Progenitor cell of endocrine pancreas (in vitro differentiated cells): ENCODE results near the gene ANHX. TPM values are rescaled to one million over a fixed set of nuclear protein-coding genes. Genes with fewer than 3 reads are reported as not detected.

Source experiments
- DNase-seq: peaks from one replicate; pipeline ENCODE4 v3.0.0; 2021; ENCODE audit warnings: low spot score; ENCODE audit not compliant: unreplicated experiment
- H3K27ac Mint-ChIP-seq: 2 replicates; pipeline ENCODE4 v1.8.0; 2021; ENCODE audit warnings: mild to moderate bottlenecking, moderate library complexity, mixed read lengths
- H3K27me3 Mint-ChIP-seq: 2 replicates; pipeline ENCODE4 v1.8.0; 2021; ENCODE audit warnings: mixed read lengths
- H3K36me3 Mint-ChIP-seq: 2 replicates; pipeline ENCODE4 v1.8.0; 2022; ENCODE audit warnings: mixed read lengths; ENCODE audit not compliant: insufficient read depth
- H3K4me1 Mint-ChIP-seq: 2 replicates; pipeline ENCODE4 v1.8.0; 2021; ENCODE audit warnings: low read depth, mixed read lengths
- H3K4me3 Mint-ChIP-seq: 2 replicates; pipeline ENCODE4 v1.8.0; 2021; ENCODE audit warnings: low read depth, mild to moderate bottlenecking, moderate library complexity, mixed read lengths
- H3K9me3 Mint-ChIP-seq: 2 replicates; pipeline ENCODE4 v1.8.0; 2021; ENCODE audit warnings: low read depth, mixed read lengths
- total RNA-seq: library from RNA; stranded (reverse); gene quantifications from 2 replicates; pipeline ENCODE4 v1.2.1, GENCODE V29; 2021
- TF ChIP-seq, protein P1 (sequence below): fragments of 200-600 bp; sonication (generic); IDR thresholded peaks from one replicate; pipeline ENCODE4 v1.5.0; 2021; ENCODE audit warnings: antibody characterized with exemption, mild to moderate bottlenecking; ENCODE audit not compliant: unreplicated experiment

The ANHX gene
- total RNA-seq, 1 donor from 2014 or later = not detected

DNA sequence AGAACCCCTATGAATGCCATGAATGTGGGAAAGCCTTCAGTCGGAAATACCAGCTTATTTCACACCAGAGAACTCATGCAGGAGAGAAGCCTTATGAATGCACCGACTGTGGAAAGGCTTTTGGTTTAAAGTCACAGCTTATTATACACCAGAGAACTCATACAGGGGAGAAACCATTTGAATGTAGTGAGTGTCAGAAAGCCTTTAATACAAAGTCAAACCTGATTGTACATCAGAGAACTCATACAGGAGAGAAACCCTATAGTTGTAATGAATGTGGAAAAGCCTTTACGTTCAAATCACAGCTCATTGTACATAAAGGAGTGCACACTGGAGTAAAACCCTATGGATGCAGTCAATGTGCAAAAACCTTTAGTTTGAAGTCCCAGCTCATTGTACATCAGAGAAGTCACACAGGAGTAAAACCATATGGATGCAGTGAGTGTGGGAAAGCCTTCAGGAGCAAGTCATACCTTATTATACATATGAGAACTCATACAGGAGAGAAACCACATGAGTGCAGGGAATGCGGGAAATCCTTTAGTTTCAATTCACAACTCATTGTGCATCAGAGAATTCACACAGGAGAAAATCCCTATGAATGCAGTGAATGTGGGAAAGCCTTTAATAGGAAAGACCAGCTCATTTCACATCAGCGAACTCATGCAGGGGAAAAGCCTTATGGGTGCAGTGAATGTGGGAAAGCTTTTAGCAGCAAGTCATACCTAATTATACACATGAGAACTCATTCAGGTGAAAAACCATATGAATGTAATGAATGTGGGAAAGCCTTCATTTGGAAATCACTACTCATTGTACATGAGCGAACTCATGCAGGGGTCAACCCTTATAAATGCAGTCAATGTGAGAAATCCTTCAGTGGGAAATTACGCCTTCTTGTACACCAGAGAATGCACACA lies 32.1 kb downstream of the ANHX start:
- H3K27ac Mint-ChIP-seq = peak overlapping the region; percentile 95
- DNase-seq = no peak
- peak overlapping the region; percentile 35 for H3K4me3 Mint-ChIP-seq
- peaks cover 63% of the 10 kb centered on the region for H3K9me3 Mint-ChIP-seq
- TF ChIP-seq, protein P1, sequence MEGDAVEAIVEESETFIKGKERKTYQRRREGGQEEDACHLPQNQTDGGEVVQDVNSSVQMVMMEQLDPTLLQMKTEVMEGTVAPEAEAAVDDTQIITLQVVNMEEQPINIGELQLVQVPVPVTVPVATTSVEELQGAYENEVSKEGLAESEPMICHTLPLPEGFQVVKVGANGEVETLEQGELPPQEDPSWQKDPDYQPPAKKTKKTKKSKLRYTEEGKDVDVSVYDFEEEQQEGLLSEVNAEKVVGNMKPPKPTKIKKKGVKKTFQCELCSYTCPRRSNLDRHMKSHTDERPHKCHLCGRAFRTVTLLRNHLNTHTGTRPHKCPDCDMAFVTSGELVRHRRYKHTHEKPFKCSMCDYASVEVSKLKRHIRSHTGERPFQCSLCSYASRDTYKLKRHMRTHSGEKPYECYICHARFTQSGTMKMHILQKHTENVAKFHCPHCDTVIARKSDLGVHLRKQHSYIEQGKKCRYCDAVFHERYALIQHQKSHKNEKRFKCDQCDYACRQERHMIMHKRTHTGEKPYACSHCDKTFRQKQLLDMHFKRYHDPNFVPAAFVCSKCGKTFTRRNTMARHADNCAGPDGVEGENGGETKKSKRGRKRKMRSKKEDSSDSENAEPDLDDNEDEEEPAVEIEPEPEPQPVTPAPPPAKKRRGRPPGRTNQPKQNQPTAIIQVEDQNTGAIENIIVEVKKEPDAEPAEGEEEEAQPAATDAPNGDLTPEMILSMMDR = no peak
- peaks cover 79% of the 10 kb centered on the region for H3K36me3 Mint-ChIP-seq
- no peaks in the 10 kb centered on the region for H3K4me1 Mint-ChIP-seq
- H3K27me3 Mint-ChIP-seq = no peaks in the 10 kb centered on the region

DNA sequence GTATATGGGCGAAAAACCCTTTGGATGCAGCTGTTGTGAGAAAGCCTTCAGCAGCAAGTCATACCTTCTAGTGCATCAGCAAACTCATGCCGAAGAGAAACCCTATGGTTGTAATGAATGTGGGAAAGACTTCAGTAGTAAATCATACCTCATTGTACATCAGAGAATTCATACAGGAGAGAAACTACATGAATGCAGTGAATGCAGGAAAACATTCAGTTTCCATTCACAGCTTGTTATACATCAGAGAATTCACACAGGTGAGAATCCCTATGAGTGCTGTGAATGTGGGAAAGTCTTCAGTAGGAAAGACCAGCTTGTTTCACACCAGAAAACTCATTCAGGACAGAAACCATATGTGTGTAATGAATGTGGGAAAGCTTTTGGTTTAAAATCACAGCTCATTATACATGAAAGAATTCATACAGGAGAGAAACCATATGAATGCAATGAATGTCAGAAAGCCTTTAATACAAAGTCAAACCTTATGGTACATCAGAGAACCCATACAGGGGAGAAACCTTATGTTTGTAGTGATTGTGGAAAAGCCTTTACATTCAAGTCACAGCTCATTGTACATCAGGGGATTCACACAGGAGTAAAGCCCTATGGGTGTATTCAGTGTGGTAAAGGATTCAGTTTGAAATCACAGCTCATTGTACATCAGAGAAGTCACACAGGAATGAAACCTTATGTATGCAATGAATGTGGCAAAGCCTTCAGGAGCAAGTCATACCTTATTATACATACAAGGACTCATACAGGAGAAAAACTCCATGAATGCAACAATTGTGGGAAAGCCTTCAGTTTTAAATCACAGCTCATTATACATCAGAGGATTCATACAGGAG lies 33.0 kb downstream of the ANHX start:
- peak overlapping the region; percentile 95 for H3K27ac Mint-ChIP-seq
- no peaks in the 10 kb centered on the region for H3K27me3 Mint-ChIP-seq
- H3K36me3 Mint-ChIP-seq = peaks cover 79% of the 10 kb centered on the region
- DNase-seq = no peak
- TF ChIP-seq, protein P1 = no peak
- H3K4me3 Mint-ChIP-seq = peak overlapping the region; percentile 2
- H3K9me3 Mint-ChIP-seq = peaks cover 60% of the 10 kb centered on the region
- no peaks in the 10 kb centered on the region for H3K4me1 Mint-ChIP-seq

DNA sequence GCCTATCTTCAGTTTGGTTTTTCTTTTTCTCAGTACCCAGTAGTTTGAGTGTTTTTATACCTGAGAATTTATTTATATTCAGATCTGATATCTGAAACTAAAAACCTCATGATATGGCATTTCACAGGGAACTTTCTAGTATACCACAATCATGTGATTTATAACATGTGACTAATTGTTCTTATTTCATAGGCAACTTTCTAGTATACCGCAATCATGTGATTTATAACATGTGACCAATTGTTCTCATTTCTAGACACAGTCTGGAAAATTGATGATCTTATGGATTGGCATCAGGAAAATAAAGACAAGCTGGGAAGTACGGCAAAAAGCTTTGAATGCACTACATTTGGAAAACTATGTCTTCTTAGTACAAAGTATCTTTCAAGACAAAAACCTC lies 33.8 kb downstream of the ANHX start:
- H3K9me3 Mint-ChIP-seq = peaks cover 59% of the 10 kb centered on the region
- no peaks in the 10 kb centered on the region for H3K27me3 Mint-ChIP-seq
- no peak overlapping the region for H3K4me3 Mint-ChIP-seq
- no peaks in the 10 kb centered on the region for H3K4me1 Mint-ChIP-seq
- H3K27ac Mint-ChIP-seq = peak overlapping the region; percentile 95
- H3K36me3 Mint-ChIP-seq = peaks cover 76% of the 10 kb centered on the region
- DNase-seq = no peak
- TF ChIP-seq, protein P1 = no peak

DNA sequence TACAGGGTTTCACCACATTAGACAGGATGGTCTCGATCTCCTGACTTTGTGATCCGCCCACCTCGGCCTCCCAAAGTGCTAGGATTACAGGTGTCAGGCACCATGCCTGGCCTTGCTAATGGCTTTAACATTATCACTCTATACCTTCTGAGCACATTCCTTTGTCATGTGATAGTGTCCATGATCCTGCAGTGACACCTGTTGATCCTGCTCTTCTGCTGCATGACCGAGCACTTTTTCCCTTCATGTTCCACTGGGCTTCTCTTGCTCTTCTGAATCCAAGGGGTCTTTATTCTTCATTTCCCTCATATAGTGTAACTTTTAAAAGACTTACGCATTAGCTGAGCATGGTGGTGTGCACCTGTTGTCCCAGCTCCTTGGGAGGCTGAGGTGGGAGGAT lies 42.8 kb downstream of the ANHX start:
- no peaks in the 10 kb centered on the region for H3K4me1 Mint-ChIP-seq
- peaks cover 57% of the 10 kb centered on the region for H3K9me3 Mint-ChIP-seq
- H3K36me3 Mint-ChIP-seq = peaks cover 86% of the 10 kb centered on the region
- H3K4me3 Mint-ChIP-seq = peak overlapping the region; percentile 31
- no peak overlapping the region for H3K27ac Mint-ChIP-seq
- TF ChIP-seq, protein P1 = no peak
- no peak for DNase-seq
- H3K27me3 Mint-ChIP-seq = no peaks in the 10 kb centered on the region

DNA sequence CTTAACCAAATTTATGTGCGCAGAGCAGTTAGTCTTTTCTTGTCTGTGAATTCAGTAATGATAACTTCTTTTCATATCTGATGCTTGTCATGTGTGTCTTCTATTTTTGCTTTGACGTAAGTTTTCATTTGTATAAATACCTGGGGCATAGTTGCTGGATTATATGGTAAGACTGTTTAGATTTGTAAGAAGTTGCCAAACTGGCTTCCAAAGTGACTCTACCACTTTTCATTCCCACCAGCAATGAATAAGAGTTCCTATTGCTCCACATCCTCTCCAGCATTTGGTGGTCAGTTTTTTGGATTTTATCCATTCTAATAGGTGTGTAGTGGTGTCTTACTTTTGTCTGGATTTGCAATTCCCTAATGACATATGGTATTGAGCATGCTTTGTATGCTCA lies 45.5 kb downstream of the ANHX start:
- H3K4me3 Mint-ChIP-seq = no peak overlapping the region
- no peak for DNase-seq
- peaks cover 74% of the 10 kb centered on the region for H3K9me3 Mint-ChIP-seq
- H3K27me3 Mint-ChIP-seq = no peaks in the 10 kb centered on the region
- no peaks in the 10 kb centered on the region for H3K4me1 Mint-ChIP-seq
- TF ChIP-seq, protein P1 = no peak
- peaks cover 100% of the 10 kb centered on the region for H3K36me3 Mint-ChIP-seq
- no peak overlapping the region for H3K27ac Mint-ChIP-seq
